ENCODE data around the gene CLDN16.

DNA sequence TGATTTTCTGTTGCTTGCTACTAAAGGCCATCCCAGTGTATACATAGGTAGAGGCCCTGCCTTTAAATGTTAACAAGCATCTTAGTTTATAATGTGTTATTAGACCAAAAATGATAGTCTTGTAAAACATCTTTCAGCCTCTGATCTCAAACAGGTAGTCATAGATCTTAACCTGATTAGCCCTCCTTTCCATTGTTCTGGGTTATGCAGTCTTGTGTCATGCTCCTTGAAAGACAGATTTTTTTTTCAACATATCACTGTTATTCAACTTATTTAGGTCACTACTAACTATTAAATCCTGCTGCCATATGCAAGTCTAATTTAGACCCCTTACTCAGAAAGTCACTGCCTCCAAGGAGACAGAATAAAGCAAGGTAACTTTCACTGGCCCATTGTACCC is 19.1 kb upstream of the CLDN16 start:
- TF ChIP-seq CTCF (IDR thresholded peaks at IDR 0.05), result no peak
- TF ChIP-seq POLR2A (IDR thresholded peaks at IDR 0.05), result no peak

Data from body of pancreas (tissue), 4 donors.